WTC11 (cell line): ENCODE measurements around the gene RBM19. TPM values are rescaled to one million over a fixed set of nuclear protein-coding genes. Genes with fewer than 3 reads are reported as not detected.

Experiments used
- ATAC-seq: fragments of 200-7000 bp; cut with Tn5 transposase; 2 replicates; pipeline ENCODE4 v1.10.0; 2021; ENCODE audit warnings: mild to moderate bottlenecking, moderate library complexity
- CTCF ChIA-PET: fragments of 300-600 bp; sonication (Branson Sonifier 250); formaldehyde crosslinking; loops from one replicate; lab custom pipeline; 2021; ENCODE audit warnings: antibody characterized with exemption; lab: Charles Lee
- POLR2A ChIA-PET: fragments of 350-600 bp; sonication (Branson Sonifier 250); formaldehyde crosslinking; loops from one replicate; lab custom pipeline; 2021; ENCODE audit warnings: antibody characterized with exemption; lab: Charles Lee
- DNase-seq: peaks from one replicate; pipeline ENCODE4 v3.0.0; 2021; ENCODE audit warnings: low spot score
- H3K27ac Mint-ChIP-seq: 2 replicates; pipeline ENCODE4 v1.8.0; 2021; ENCODE audit warnings: mixed read lengths
- H3K27me3 Mint-ChIP-seq: 2 replicates; pipeline ENCODE4 v1.8.0; 2021; ENCODE audit warnings: low read depth, mild to moderate bottlenecking, moderate library complexity, mixed read lengths
- H3K36me3 Mint-ChIP-seq: 2 replicates; pipeline ENCODE4 v1.8.0; 2021; ENCODE audit warnings: mixed read lengths
- H3K4me1 Mint-ChIP-seq: 2 replicates; pipeline ENCODE4 v1.8.0; 2022; ENCODE audit warnings: mixed read lengths
- H3K4me3 Mint-ChIP-seq: 2 replicates; pipeline ENCODE4 v1.8.0; 2021; ENCODE audit warnings: mild to moderate bottlenecking, moderate library complexity, mixed read lengths
- H3K9me3 Mint-ChIP-seq: 2 replicates; pipeline ENCODE4 v1.8.0; 2021; ENCODE audit warnings: mixed read lengths
- CBFB ChIP-seq: sonication (generic); formaldehyde crosslinking; IDR thresholded peaks from 2 replicates; pipeline ENCODE4 v1.8.1; 2022; ENCODE audit warnings: mild to moderate bottlenecking, low read depth, missing genetic modification reagents
- ESRRA ChIP-seq: sonication (generic); formaldehyde crosslinking; IDR thresholded peaks from 2 replicates; pipeline ENCODE4 v1.8.1; 2022; ENCODE audit warnings: mild to moderate bottlenecking, missing genetic modification reagents, borderline replicate concordance
- ETV6 ChIP-seq: sonication (generic); formaldehyde crosslinking; IDR thresholded peaks from 2 replicates; pipeline ENCODE4 v1.8.1; 2022; ENCODE audit warnings: mild to moderate bottlenecking, missing genetic modification reagents
- FOXK1 ChIP-seq: sonication (generic); formaldehyde crosslinking; IDR thresholded peaks from 2 replicates; pipeline ENCODE4 v1.8.0; 2022; ENCODE audit warnings: mild to moderate bottlenecking, moderate library complexity, missing genetic modification reagents
- FOXP1 ChIP-seq: sonication (generic); formaldehyde crosslinking; IDR thresholded peaks from 2 replicates; pipeline ENCODE4 v1.8.0; 2022; ENCODE audit warnings: missing genetic modification reagents, mild to moderate bottlenecking, moderate library complexity, borderline replicate concordance
- GABPB1 ChIP-seq: sonication (generic); formaldehyde crosslinking; IDR thresholded peaks from 2 replicates; pipeline ENCODE4 v1.8.1; 2023; ENCODE audit warnings: mild to moderate bottlenecking, missing genetic modification reagents
- HMGA2 ChIP-seq: fragments of 250-450 bp; sonication (Bioruptor Pico); IDR thresholded peaks from 2 replicates; pipeline ENCODE4 v1.4.0; 2021; ENCODE audit warnings: mild to moderate bottlenecking, moderate library complexity
- HMGXB4 ChIP-seq: sonication (generic); formaldehyde crosslinking; IDR thresholded peaks from 2 replicates; pipeline ENCODE4 v1.8.1; 2023; ENCODE audit warnings: mild to moderate bottlenecking, moderate library complexity, missing genetic modification reagents
- IRF2 ChIP-seq: sonication (generic); formaldehyde crosslinking; IDR thresholded peaks from 2 replicates; pipeline ENCODE4 v1.8.0; 2022; ENCODE audit warnings: low read depth, missing genetic modification reagents, borderline replicate concordance
- JAZF1 ChIP-seq: fragments of 250-450 bp; sonication (Bioruptor Pico); IDR thresholded peaks from 2 replicates; pipeline ENCODE4 v1.9.0; 2021; ENCODE audit warnings: moderate library complexity, mild to moderate bottlenecking, inconsistent platforms
- JUN ChIP-seq: sonication (generic); formaldehyde crosslinking; IDR thresholded peaks from 2 replicates; pipeline ENCODE4 v1.8.0; 2023; ENCODE audit warnings: mild to moderate bottlenecking, missing genetic modification reagents
- MAX ChIP-seq: sonication (generic); formaldehyde crosslinking; IDR thresholded peaks from 2 replicates; pipeline ENCODE4 v1.8.0; 2022; ENCODE audit warnings: mild to moderate bottlenecking, missing genetic modification reagents
- MLX ChIP-seq: sonication (generic); formaldehyde crosslinking; IDR thresholded peaks from 2 replicates; pipeline ENCODE4 v1.8.1; 2023; ENCODE audit warnings: mild to moderate bottlenecking, missing genetic modification reagents, moderate library complexity
- NFE2L1 ChIP-seq: sonication (generic); formaldehyde crosslinking; IDR thresholded peaks from 2 replicates; pipeline ENCODE4 v1.8.1; 2023; ENCODE audit warnings: missing genetic modification reagents
- NFYB ChIP-seq: sonication (generic); formaldehyde crosslinking; conservative IDR thresholded peaks from 2 replicates; pipeline ENCODE4 v1.8.0; 2022; ENCODE audit warnings: low read depth, missing genetic modification reagents
- NR2C2 ChIP-seq: sonication (generic); formaldehyde crosslinking; IDR thresholded peaks from 2 replicates; pipeline ENCODE4 v1.8.0; 2022; ENCODE audit warnings: mild to moderate bottlenecking, missing genetic modification reagents
- OVOL2 ChIP-seq: fragments of 250-450 bp; sonication (Bioruptor Pico); IDR thresholded peaks from 2 replicates; pipeline ENCODE4 v1.9.0; 2021; ENCODE audit warnings: mild to moderate bottlenecking, borderline replicate concordance
- RELA ChIP-seq: sonication (generic); formaldehyde crosslinking; IDR thresholded peaks from 2 replicates; pipeline ENCODE4 v1.8.1; 2022; ENCODE audit warnings: missing genetic modification reagents, mild to moderate bottlenecking, borderline replicate concordance
- TEAD4 ChIP-seq: sonication (generic); formaldehyde crosslinking; IDR thresholded peaks from 2 replicates; pipeline ENCODE4 v1.8.0; 2022; ENCODE audit warnings: mild to moderate bottlenecking, missing genetic modification reagents
- TP53 ChIP-seq: sonication (generic); formaldehyde crosslinking; IDR thresholded peaks from 2 replicates; pipeline ENCODE4 v1.8.1; 2023; ENCODE audit warnings: mild to moderate bottlenecking, missing genetic modification reagents
- ZBTB43 ChIP-seq: sonication (generic); formaldehyde crosslinking; IDR thresholded peaks from 2 replicates; pipeline ENCODE4 v1.8.1; 2023; ENCODE audit warnings: mild to moderate bottlenecking, missing genetic modification reagents
- ZNF232 ChIP-seq: sonication (generic); formaldehyde crosslinking; IDR thresholded peaks from 2 replicates; pipeline ENCODE4 v1.8.0; 2022; ENCODE audit warnings: mild to moderate bottlenecking, missing genetic modification reagents
- ZNF317 ChIP-seq: sonication (generic); formaldehyde crosslinking; IDR thresholded peaks from 2 replicates; pipeline ENCODE4 v1.8.1; 2023; ENCODE audit warnings: low read depth, mild to moderate bottlenecking, moderate library complexity, missing genetic modification reagents, borderline replicate concordance
- ZNF423 ChIP-seq: fragments of 250-450 bp; sonication (Bioruptor Pico); IDR thresholded peaks from 2 replicates; pipeline ENCODE4 v2.1.2; 2022; ENCODE audit warnings: mild to moderate bottlenecking, moderate library complexity
- total RNA-seq: library from RNA; stranded (reverse); gene quantifications from 3 replicates; pipeline ENCODE4 v1.2.3, GENCODE V29; 2021
- TF ChIP-seq, protein P1 (sequence below): fragments of 250-450 bp; sonication (Bioruptor Pico); conservative IDR thresholded peaks from 2 replicates; pipeline ENCODE4 v1.9.0; 2021; ENCODE audit warnings: mild to moderate bottlenecking
- TF ChIP-seq, protein P2 (sequence below): fragments of 250-450 bp; sonication (Bioruptor Pico); IDR thresholded peaks from 2 replicates; pipeline ENCODE4 v1.9.0; 2021; ENCODE audit warnings: moderate library complexity, mild to moderate bottlenecking, inconsistent platforms, borderline replicate concordance
- TF ChIP-seq, protein P3 (sequence below): sonication (generic); formaldehyde crosslinking; IDR thresholded peaks from 2 replicates; pipeline ENCODE4 v1.8.0; 2022; ENCODE audit warnings: mild to moderate bottlenecking, missing genetic modification reagents

RBM19 gene
- total RNA-seq, 1 experiment from 2014 or later = 60.1 TPM

DNA sequence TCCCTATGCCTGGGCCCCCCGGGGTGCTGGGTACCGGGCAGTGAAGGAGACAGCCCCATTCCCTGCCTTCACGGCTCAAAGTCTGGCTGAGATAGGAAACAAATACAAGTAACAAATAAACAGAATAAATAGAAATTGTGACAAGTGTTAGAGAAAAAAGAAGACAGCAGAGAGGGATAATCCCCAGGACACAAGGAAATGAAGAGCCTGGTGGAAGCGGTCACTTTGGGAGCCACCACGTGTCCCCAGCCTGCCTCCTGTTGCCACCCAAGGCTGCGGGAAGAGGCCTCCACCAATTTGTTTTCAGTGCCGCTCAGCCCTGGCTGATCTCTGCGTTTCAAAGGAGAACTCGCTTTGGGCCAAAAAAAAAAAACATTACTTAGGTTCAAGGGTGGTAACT lies 31.2 kb downstream of the RBM19 start:
- ATAC-seq (no peak), DNase-seq (no peak)
- TF ChIP-seq ZBTB43 (CRISPR knock-in tag) (no peak), JAZF1 (CRISPR knock-in tag) (no peak), GABPB1 (no peak), OVOL2 (CRISPR knock-in tag) (no peak), IRF2 (CRISPR knock-in tag) (no peak), MAX (CRISPR knock-in tag) (no peak), CBFB (no peak), HMGA2 (CRISPR knock-in tag) (no peak), HMGXB4 (CRISPR knock-in tag) (no peak), FOXK1 (CRISPR knock-in tag) (no peak), JUN (no peak)
- TF ChIP-seq, protein P1, sequence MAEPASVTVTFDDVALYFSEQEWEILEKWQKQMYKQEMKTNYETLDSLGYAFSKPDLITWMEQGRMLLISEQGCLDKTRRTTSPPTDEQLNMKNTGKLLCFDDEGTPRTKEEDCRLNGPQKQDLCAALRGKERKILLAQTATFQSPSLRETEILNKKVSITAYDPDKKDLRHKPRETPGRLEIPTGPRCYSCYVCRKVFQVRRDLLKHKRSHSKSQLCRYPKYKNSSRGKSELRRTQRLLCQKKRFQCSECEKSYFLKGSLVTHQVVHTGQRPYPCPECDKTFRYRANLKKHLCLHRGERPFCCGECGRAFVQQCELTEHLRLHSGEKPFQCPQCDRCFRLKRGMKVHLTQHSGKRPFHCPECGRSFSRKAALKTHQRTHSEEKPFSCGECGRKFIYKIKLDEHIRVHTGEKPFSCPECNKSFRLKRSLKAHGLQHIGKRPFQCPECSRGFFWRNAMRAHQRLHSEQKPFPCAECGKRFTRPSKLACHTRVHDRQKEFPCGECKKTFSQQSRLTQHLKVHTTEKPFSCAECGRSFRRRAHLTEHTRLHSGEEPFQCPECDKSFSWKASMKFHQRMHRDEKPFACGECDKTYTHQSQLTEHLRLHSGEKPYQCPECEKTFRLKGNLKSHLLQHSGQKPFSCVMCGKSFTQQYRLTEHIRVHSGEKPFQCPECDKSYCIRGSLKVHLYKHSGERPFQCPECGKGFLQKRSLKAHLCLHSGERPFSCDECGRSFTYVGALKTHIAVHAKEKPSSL (CRISPR knock-in tag) = no peak
- Mint-ChIP-seq H3K36me3 (peaks cover 27% of the 10 kb centered on the region), H3K4me3 (no peak overlapping the region), H3K4me1 (peaks cover 8% of the 10 kb centered on the region), H3K9me3 (no peaks in the 10 kb centered on the region), H3K27me3 (no peaks in the 10 kb centered on the region), H3K27ac (no peak overlapping the region)
- POLR2A ChIA-PET = no interaction called here
- CTCF ChIA-PET = no interaction called here

- ATAC-seq (no peak), DNase-seq (no peak)
- no peaks in the 10 kb centered on the region for H3K27me3 Mint-ChIP-seq
- peaks cover 25% of the 10 kb centered on the region for H3K36me3 Mint-ChIP-seq
- ChIA-PET POLR2A (no interaction called here), CTCF (no interaction called here)
- H3K4me1 Mint-ChIP-seq = peaks cover 13% of the 10 kb centered on the region
- no peak for TF ChIP-seq JAZF1 (CRISPR knock-in tag)
- no peak for TF ChIP-seq ZNF232 (CRISPR knock-in tag)
- TF ChIP-seq ESRRA = no peak
- TF ChIP-seq, protein P2, sequence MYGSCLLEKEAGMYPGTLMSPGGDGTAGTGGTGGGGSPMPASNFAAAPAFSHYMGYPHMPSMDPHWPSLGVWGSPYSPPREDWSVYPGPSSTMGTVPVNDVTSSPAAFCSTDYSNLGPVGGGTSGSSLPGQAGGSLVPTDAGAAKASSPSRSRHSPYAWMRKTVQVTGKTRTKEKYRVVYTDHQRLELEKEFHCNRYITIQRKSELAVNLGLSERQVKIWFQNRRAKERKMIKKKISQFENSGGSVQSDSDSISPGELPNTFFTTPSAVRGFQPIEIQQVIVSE (CRISPR knock-in tag) = no peak
- TF ChIP-seq MAX (CRISPR knock-in tag) = no peak
- no peak for TF ChIP-seq TEAD4 (CRISPR knock-in tag)
- no peak for TF ChIP-seq FOXK1 (CRISPR knock-in tag)
- TF ChIP-seq ZNF317 (CRISPR knock-in tag) = no peak
- TF ChIP-seq ETV6 (CRISPR knock-in tag) = no peak
- no peak for TF ChIP-seq JUN
- no peak for TF ChIP-seq NR2C2 (CRISPR knock-in tag)
- TF ChIP-seq MLX (CRISPR knock-in tag) = no peak
- no peak for TF ChIP-seq NFYB (CRISPR knock-in tag)
- TF ChIP-seq ZNF423 = no peak
- no peak for TF ChIP-seq TP53
- TF ChIP-seq NFE2L1 = no peak
- no peak for TF ChIP-seq RELA
- TF ChIP-seq, protein P3, sequence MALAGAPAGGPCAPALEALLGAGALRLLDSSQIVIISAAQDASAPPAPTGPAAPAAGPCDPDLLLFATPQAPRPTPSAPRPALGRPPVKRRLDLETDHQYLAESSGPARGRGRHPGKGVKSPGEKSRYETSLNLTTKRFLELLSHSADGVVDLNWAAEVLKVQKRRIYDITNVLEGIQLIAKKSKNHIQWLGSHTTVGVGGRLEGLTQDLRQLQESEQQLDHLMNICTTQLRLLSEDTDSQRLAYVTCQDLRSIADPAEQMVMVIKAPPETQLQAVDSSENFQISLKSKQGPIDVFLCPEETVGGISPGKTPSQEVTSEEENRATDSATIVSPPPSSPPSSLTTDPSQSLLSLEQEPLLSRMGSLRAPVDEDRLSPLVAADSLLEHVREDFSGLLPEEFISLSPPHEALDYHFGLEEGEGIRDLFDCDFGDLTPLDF (CRISPR knock-in tag) = no peak
- TF ChIP-seq FOXP1 = no peak
- no peak overlapping the region for H3K4me3 Mint-ChIP-seq
- no peak overlapping the region for H3K27ac Mint-ChIP-seq
- no peaks in the 10 kb centered on the region for H3K9me3 Mint-ChIP-seq
Measured at GRCh38 chr12:113934060-113934814, 31.9 kb downstream of the RBM19 start.
